MM.1S (cell line): Measurements from ENCODE around the gene DHRSX.
"Not testable (repeated sequence)": the region's sequence is repeated elsewhere in the genome, so short reads cannot be mapped to it uniquely, and the experiment has no call there.

ENCODE experiments used
- DNase-seq: peaks from one replicate; pipeline ENCODE4 v3.0.0-alpha.2; 2015
- H2AFZ ChIP-seq: fragments of 300-600 bp; sonication (generic); 2 replicates; pipeline ENCODE4 v1.6.0; 2016; ENCODE audit warnings: antibody characterized with exemption, low read length
- H3F3A ChIP-seq: fragments of 300-600 bp; sonication (generic); 2 replicates; pipeline ENCODE4 v1.6.1; 2016; ENCODE audit warnings: mild to moderate bottlenecking, antibody characterized with exemption, low read length, moderate library complexity, mixed read lengths; ENCODE audit not compliant: insufficient read depth
- H3K27ac ChIP-seq: fragments of 300-600 bp; sonication (generic); 2 replicates; pipeline ENCODE4 v1.5.1; 2016; ENCODE audit warnings: mild to moderate bottlenecking, low read length
- H3K27me3 ChIP-seq: fragments of 300-600 bp; sonication (generic); replicated peaks from 2 replicates; pipeline ENCODE4 v1.6.0; 2016; ENCODE audit warnings: low read length; ENCODE audit not compliant: insufficient read depth
- H3K36me3 ChIP-seq: fragments of 300-600 bp; sonication (generic); replicated peaks from 2 replicates; pipeline ENCODE4 v1.6.1; 2016; ENCODE audit warnings: mild to moderate bottlenecking, low read length, mixed read lengths; ENCODE audit not compliant: insufficient read depth
- H3K4me1 ChIP-seq: fragments of 300-600 bp; sonication (generic); 2 replicates; pipeline ENCODE4 v1.6.1; 2016; ENCODE audit warnings: low read length, mixed read lengths
- H3K4me2 ChIP-seq: fragments of 300-600 bp; sonication (generic); 2 replicates; pipeline ENCODE4 v1.6.0; 2016; ENCODE audit warnings: low read depth, low read length
- H3K4me3 ChIP-seq: fragments of 300-600 bp; sonication (generic); 2 replicates; pipeline ENCODE4 v1.5.1; 2016; ENCODE audit warnings: low read length, mixed read lengths
- H3K79me2 ChIP-seq: fragments of 300-600 bp; sonication (generic); 2 replicates; pipeline ENCODE4 v1.6.1; 2016; ENCODE audit warnings: mixed run types, low read length, mixed read lengths
- H3K9ac ChIP-seq: fragments of 300-600 bp; sonication (generic); 2 replicates; pipeline ENCODE4 v1.6.1; 2016; ENCODE audit warnings: low read length, mixed read lengths
- H3K9me2 ChIP-seq: fragments of 300-600 bp; sonication (generic); replicated peaks from 2 replicates; pipeline ENCODE4 v1.6.1; 2016; ENCODE audit warnings: mild to moderate bottlenecking, low read length, mixed read lengths; ENCODE audit not compliant: insufficient read depth
- H3K9me3 ChIP-seq: fragments of 300-600 bp; sonication (generic); replicated peaks from 2 replicates; pipeline ENCODE4 v1.6.1; 2016; ENCODE audit warnings: mild to moderate bottlenecking, low read length, mixed read lengths; ENCODE audit not compliant: insufficient read depth
- H4K20me1 ChIP-seq: fragments of 300-600 bp; sonication (generic); 2 replicates; pipeline ENCODE4 v1.6.1; 2016; ENCODE audit warnings: mild to moderate bottlenecking, low read length, moderate library complexity, mixed read lengths; ENCODE audit not compliant: insufficient read depth
- CTCF ChIP-seq: fragments of 300-600 bp; sonication (generic); IDR thresholded peaks from 2 replicates; pipeline ENCODE4 v1.5.1; 2016; ENCODE audit warnings: antibody characterized with exemption, low read length, mixed read lengths
- EZH2 ChIP-seq: fragments of 300-600 bp; sonication (generic); optimal IDR thresholded peaks from 2 replicates; pipeline ENCODE3; 2017; ENCODE audit warnings: low read depth, mild to moderate bottlenecking, antibody characterized with exemption, low read length, mixed read lengths
- EZH2phosphoT487 ChIP-seq: fragments of 300-600 bp; sonication (generic); IDR thresholded peaks from 2 replicates; pipeline ENCODE4 v1.6.1; 2018; ENCODE audit warnings: antibody characterized with exemption, low read length

DHRSX gene

DNA sequence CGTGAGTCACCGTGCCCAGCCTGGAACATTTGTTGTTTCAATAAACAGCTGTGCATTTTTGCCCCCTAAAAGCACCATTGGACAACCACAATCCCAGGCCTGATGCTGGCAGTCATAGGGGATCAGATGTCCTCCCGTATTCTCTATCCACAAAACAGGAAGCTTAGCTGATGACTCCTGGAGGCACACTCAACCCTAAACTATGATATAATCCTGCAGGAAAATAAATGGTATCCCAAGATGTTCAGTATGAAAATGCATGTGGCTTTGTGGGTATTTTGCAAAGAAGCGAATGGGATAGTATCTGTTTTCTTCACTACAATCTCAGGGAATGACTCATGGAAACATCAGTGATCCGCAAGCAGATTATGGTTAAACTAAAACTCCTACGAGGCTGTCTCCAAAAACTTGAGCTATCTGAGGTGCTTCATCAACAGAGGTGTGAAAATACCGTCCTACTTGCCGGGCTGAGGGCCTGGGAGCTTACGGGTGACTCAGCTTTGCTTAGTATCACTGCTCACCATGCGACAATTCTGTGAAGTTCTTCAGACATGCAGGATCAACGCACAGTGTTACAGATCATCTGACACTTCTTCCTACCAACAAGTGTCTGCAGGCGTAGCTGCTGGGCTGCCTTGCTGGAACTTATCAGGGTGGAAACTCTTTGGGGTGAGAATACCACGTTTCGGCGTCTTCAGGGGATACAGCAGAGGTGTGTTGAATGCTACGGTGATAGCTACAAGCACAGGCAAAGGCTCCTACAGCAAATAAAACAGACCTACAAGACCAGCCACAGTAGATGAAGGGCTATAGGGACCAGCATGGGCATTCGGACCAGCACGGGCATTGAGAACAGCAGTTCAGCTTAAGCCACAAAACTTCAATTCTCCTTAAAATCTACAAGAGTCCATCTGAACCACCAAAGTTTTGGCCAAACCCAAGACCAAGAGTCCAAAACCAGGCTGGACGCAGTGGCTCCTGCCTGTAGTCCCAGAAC is 148.5 kb downstream of the DHRSX start:
- Histone ChIP-seq H3K36me3 (no peaks in the 10 kb centered on the region), H3K4me2 (no peak overlapping the region), H4K20me1 (no peaks in the 10 kb centered on the region), H3K27me3 (no peaks in the 10 kb centered on the region), H3K27ac (no peak overlapping the region), H3F3A (no peaks in the 10 kb centered on the region), H3K79me2 (no peaks in the 10 kb centered on the region), H3K9me3 (no peaks in the 10 kb centered on the region), H3K9ac (no peak overlapping the region), H3K9me2 (no peaks in the 10 kb centered on the region), H3K4me1 (no peaks in the 10 kb centered on the region), H3K4me3 (no peak overlapping the region), H2AFZ (no peak overlapping the region)
- TF ChIP-seq EZH2 (no peak), EZH2phosphoT487 (no peak), CTCF (no peak)
- no peak for DNase-seq

GRCh38 chrX:2351321-2351720 is 149.5 kb downstream of the DHRSX start:
- no peaks in the 10 kb centered on the region for H3K4me1 ChIP-seq
- H3K9me2 ChIP-seq: no peaks in the 10 kb centered on the region
- H3K27me3 ChIP-seq: no peaks in the 10 kb centered on the region
- H3K4me3 ChIP-seq: no peak overlapping the region
- H3K4me2 ChIP-seq: no peak overlapping the region
- no peaks in the 10 kb centered on the region for H3K36me3 ChIP-seq
- no peaks in the 10 kb centered on the region for H3K9me3 ChIP-seq
- no peak overlapping the region for H2AFZ ChIP-seq
- no peak overlapping the region for H3K9ac ChIP-seq
- no peaks in the 10 kb centered on the region for H3F3A ChIP-seq
- DNase-seq: no peak
- H4K20me1 ChIP-seq: no peaks in the 10 kb centered on the region
- TF ChIP-seq EZH2 (no peak), EZH2phosphoT487 (no peak), CTCF (no peak)
- H3K79me2 ChIP-seq: no peaks in the 10 kb centered on the region
- no peak overlapping the region for H3K27ac ChIP-seq

- H3K9ac ChIP-seq: not testable (repeated sequence)
Measured at GRCh38 chrX:2350703-2351102, 150.1 kb downstream of the DHRSX start.

DNA sequence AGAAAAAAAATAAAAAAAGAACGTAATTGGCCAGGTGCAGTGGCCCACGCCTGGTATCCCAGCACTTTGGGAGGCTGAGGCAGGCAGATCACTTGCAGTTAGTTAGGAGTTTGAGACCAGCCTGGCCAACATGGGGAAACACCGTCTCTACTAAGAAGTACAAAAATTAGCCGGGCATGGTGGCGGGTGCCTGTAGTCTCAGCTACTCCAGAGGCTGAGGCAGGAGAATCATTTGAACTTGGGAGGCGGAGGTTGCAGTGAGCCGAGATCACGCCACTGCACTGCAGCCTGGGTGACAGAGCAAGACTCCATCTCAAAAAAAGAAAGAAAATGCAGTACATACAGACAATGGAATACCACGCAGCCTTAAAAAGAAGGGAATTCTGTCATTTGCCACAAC is 150.7 kb downstream of the DHRSX start:
- not testable (repeated sequence) for H3K27me3 ChIP-seq, H3K9me3 ChIP-seq, H4K20me1 ChIP-seq, H3F3A ChIP-seq, H3K27ac ChIP-seq, H3K4me1 ChIP-seq, H3K9ac ChIP-seq, DNase-seq, H3K4me2 ChIP-seq, H2AFZ ChIP-seq, H3K4me3 ChIP-seq, H3K36me3 ChIP-seq, H3K9me2 ChIP-seq, H3K79me2 ChIP-seq

More at GRCh38 chrX:2350703-2351102, 150.1 kb downstream of the DHRSX start:
- not testable (repeated sequence) for H3K79me2 ChIP-seq, H3K4me1 ChIP-seq, H3K27ac ChIP-seq, H3K4me3 ChIP-seq, H4K20me1 ChIP-seq, H3F3A ChIP-seq, H2AFZ ChIP-seq, DNase-seq, H3K9me2 ChIP-seq, H3K4me2 ChIP-seq, H3K27me3 ChIP-seq, H3K36me3 ChIP-seq, H3K9me3 ChIP-seq
